D721Med (cell line): ENCODE data around the gene MSRB2.
A peak's percentile ranks its signal among the peaks of the same experiment; 100 is the strongest.

Experiments used
- DNase-seq: peaks from one replicate; pipeline ENCODE4 v3.0.0; 2011; ENCODE audit warnings: low spot score; ENCODE audit not compliant: insufficient read length
- FAIRE-seq: peaks from 2 replicates; lab custom pipeline; 2011; peaks lifted over from hg19 to GRCh38; lab: Jason Lieb, UNC
- TF ChIP-seq, protein P1 (sequence below): IDR thresholded peaks from 2 replicates; pipeline ENCODE4 v1.5.1; 2012; ENCODE audit warnings: mild to moderate bottlenecking, control low read depth; ENCODE audit not compliant: insufficient read depth; ENCODE audit errors: missing control alignments

Gene MSRB2

DNA sequence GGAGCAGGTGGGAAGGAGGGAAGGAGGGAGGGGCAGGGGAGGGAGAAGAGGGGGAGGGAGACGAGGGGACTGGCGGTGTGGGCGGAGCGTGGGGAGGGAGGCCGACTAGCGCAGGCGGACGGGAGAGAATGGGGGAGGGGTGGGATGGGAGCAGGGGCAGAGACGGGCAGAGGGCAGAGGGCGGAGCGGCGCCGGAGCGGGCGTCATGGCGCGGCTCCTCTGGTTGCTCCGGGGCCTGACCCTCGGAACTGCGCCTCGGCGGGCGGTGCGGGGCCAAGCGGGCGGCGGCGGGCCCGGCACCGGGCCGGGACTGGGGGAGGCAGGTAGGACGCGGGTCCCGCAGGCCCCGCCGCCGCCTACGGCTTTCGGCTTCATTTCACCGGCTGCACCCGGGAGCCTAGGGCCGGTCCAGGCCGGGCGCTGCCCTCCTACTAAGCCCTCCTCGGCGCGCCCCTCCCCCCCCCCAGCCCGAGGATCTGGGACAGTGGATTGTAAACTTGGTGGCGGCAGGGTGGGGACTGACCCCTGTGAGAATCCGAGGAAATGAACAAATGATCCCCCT lies at the start of gene MSRB2:
TSS of gene MSRB2 (plus strand) at position 176 of the 562 bp plus-strand sequence. CDS start at position 206, 30 bp downstream.
- no peak for FAIRE-seq

DNA sequence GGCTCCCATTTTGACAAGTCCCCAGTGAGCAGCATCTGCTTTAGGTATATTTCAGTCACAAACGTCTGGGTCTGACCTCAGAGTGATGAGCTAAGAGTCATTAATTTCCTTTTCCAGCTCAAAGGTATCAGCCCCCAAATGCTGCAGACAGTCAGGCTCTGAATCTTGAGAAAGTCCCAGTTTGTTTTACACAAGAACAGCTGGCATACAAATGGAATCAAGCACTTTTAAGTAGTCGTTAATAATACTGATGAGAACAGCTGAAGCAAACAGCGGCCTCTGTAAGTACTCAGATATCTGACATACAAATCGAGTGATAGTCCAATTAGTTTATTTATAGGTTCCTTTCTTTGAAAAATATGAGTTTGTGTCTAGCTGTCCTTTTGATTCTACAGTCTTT lies 49.4 kb upstream of the MSRB2 start:
- TF ChIP-seq, protein P1, sequence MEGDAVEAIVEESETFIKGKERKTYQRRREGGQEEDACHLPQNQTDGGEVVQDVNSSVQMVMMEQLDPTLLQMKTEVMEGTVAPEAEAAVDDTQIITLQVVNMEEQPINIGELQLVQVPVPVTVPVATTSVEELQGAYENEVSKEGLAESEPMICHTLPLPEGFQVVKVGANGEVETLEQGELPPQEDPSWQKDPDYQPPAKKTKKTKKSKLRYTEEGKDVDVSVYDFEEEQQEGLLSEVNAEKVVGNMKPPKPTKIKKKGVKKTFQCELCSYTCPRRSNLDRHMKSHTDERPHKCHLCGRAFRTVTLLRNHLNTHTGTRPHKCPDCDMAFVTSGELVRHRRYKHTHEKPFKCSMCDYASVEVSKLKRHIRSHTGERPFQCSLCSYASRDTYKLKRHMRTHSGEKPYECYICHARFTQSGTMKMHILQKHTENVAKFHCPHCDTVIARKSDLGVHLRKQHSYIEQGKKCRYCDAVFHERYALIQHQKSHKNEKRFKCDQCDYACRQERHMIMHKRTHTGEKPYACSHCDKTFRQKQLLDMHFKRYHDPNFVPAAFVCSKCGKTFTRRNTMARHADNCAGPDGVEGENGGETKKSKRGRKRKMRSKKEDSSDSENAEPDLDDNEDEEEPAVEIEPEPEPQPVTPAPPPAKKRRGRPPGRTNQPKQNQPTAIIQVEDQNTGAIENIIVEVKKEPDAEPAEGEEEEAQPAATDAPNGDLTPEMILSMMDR: no peak
- no peak for FAIRE-seq
- DNase-seq: no peak

More for the DNA sequence above, at the start of gene MSRB2:
- peak; percentile 81 for DNase-seq
- TF ChIP-seq, protein P1: no peak

DNA sequence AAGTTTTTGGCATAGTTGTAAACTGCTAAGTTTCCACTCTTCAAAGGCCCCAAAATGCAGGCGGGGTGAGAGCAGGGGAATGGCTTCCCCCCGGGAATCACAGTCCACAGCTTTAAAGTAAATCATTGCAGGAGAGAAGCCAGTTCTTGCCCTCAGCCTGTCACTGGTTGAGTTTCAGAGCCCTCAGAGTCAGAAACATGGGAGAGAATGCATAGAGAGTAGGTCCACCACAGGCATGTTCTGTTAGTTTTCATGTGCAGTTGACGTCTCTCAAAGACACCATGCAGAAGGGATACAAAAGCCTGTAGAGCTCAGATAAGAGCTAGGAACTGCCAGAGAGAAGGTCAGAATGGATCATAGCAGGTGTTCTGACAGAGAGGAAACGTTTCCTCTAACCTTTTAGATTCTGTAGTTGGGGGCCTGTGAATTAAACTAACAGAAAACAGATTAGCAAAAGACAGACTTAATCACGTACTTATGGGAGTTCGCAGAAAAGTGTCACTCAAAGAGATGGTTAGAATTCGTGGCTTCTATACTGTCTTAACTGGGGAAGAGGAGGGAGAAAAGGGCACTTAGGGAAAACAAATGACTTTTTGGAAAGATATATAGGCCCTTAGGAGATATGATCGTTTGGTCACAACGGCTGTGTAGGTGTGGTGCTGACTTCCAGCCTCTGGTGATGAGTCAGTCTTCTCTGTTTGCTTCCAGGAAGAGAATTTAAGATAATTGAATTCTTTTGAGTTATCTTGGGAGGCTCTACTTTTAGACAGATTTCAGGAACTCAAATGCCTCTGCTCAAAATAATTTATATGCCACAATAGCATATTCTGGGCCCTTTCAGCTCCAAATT lies 48.0 kb upstream of the MSRB2 start:
- no peak for FAIRE-seq
- TF ChIP-seq, protein P1: no peak
- no peak for DNase-seq

DNA sequence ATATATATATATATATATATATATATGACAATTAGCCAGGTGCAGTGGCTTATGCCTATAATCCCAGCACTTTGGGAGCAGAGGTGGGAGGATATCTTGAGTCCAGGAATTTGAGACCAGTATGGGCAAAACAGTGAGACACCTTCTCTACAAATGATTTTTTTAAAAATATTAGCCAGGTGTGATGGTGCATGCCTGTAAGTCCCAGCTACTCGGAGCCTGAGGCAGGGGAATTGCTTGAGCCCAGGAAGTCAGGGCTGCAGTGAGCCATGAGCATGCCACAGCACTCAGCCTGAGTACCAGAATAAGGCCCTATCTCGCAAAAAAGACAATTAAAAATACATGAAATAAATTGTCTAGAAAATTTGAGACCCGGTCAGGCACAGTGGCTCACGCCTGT lies 47.2 kb upstream of the MSRB2 start:
- no peak for FAIRE-seq
- no peak for DNase-seq
- TF ChIP-seq, protein P1: no peak

DNA sequence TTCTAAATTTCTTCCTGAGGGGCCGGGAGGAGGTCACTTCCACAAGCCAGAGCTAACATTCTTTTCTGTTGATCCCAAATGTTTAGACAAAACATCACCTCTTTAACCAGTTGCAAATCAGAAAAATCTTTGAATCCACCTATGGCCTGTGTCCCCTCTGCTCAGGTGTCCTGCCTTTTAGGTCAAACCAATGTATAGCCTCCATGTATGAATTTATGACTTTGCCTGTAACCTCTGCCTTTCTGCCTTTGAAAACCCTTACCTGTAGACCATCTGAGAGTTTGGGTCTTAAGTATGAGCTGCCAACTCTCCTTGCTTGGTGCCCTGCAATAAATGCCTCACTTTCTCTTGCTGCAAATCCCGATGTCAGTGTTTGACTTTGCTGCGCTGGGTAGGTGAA lies 44.1 kb upstream of the MSRB2 start:
- no peak for DNase-seq
- FAIRE-seq: no peak
- TF ChIP-seq, protein P1: no peak

DNA sequence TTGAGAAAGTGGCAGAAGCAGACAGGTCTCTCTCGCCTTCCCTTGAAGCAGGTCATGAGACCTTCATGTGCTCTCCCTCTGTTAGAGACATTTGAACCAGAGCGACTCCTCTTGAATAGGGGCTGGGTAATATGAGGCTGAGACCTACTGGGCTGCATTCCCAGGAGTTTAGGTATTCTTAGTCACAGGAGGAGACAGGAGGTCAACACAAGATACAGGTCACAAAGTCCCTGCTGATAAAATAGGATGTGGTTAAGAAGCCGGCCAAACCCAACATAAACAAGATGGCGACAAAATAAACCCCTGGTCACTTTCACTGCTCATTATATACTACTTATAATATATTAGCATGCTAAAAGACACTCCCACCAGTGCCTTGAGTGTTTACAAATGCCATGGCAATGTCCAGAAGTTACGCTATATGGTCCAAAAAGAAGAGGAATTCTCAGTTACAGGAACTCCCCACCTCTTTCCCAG lies 43.5 kb upstream of the MSRB2 start:
- TF ChIP-seq, protein P1: no peak
- FAIRE-seq: no peak
- no peak for DNase-seq
